Activated naive CD8-positive, alpha-beta T cell (primary cell): ENCODE results near the gene MYO1E.

Source experiments
- H3K27ac Mint-ChIP-seq: one replicate; pipeline ENCODE4 v1.8.0; 2021; ENCODE audit warnings: mixed read lengths
- H3K27me3 Mint-ChIP-seq: one replicate; pipeline ENCODE4 v1.8.0; 2021; ENCODE audit warnings: mixed read lengths
- H3K36me3 Mint-ChIP-seq: one replicate; pipeline ENCODE4 v1.8.0; 2021; ENCODE audit warnings: mixed read lengths
- H3K4me1 Mint-ChIP-seq: one replicate; pipeline ENCODE4 v1.8.0; 2021; ENCODE audit warnings: low read depth, mixed read lengths
- H3K4me3 Mint-ChIP-seq: one replicate; pipeline ENCODE4 v1.8.0; 2021; ENCODE audit warnings: mild to moderate bottlenecking, mixed read lengths
- H3K9me3 Mint-ChIP-seq: one replicate; pipeline ENCODE4 v1.8.0; 2021; ENCODE audit warnings: low read depth, mixed read lengths

MYO1E gene

DNA sequence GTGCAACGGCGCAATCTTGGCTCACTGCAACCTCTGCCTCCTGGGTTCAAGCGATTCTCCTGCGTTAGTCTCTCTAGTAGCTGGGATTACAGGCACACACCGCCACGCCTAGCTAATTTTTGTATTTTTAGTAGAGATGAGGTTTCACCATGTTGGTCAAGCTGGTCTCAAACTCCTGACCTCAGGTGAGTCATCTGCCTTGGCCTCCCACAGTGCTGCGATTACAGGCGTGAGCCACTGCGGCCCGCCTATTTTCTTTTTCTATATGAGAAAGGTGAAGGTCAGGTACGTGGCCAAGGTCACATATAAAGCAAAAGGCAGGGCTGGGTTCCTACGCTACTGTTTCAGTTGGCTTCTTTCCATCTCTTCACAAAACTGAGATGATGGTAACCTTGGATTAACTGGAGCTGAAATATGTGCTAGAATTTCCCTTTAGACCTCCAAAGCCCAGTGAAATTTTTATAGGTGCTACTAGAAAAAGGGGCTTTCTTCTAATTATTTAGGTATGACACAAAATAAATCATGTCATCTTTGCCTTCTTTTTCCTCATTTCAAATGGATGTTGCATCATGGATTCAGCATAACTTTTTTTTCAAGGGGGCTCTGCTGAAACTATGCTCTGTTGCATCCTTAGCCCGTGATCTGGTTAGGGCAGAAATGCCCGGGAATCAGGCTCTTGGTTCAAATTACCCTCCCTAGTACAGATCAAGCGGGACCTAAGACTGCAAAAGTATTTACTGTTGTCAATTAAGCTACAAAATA is 68.5 kb downstream of the MYO1E start:
- peaks cover 26% of the 10 kb centered on the region for H3K4me1 Mint-ChIP-seq
- H3K36me3 Mint-ChIP-seq: no peaks in the 10 kb centered on the region
- H3K4me3 Mint-ChIP-seq: no peak overlapping the region
- no peak overlapping the region for H3K27ac Mint-ChIP-seq
- no peaks in the 10 kb centered on the region for H3K9me3 Mint-ChIP-seq
- H3K27me3 Mint-ChIP-seq: no peaks in the 10 kb centered on the region

DNA sequence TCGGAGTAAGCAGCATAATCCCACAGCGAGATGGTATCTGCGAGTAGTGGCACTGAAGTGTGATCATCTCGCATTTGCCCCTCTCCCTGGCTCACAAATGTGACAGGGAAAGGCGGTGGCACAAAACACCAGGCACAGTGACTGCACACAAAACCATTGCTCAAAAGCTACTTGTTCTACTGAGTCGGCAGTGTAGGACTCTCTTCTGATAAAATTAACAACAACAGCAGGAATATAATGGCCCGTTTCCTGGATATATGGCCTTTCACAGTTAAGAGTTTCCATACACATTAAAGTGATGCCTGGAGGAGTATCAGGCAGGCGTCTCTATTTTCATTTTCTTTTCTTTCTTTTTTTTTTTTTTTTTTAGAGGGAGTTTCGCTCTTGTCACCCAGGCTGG is 69.0 kb downstream of the MYO1E start:
- no peaks in the 10 kb centered on the region for H3K27me3 Mint-ChIP-seq
- no peaks in the 10 kb centered on the region for H3K9me3 Mint-ChIP-seq
- no peaks in the 10 kb centered on the region for H3K36me3 Mint-ChIP-seq
- H3K4me1 Mint-ChIP-seq: peaks cover 32% of the 10 kb centered on the region
- H3K4me3 Mint-ChIP-seq: no peak overlapping the region
- H3K27ac Mint-ChIP-seq: no peak overlapping the region

DNA sequence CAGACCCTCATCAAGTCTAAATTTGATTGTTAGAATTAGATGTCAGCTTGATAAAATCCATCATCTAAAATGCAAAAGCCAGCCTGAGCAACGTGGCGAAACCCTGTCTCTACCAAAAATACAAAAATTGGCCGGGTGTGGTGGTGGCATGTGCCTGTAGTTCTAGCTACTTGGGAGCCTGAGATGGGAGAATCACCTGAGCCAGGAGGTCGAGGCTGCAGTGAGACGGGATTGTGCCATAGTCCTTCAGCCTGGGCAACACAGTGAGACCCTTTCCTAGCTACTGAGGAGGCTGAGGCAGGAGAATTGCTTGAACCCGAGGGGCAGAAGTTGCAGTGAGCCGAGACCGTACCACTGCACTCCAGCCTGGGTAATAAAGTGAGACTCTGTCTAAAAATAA is 69.5 kb downstream of the MYO1E start:
- no peaks in the 10 kb centered on the region for H3K9me3 Mint-ChIP-seq
- H3K27ac Mint-ChIP-seq: no peak overlapping the region
- H3K4me3 Mint-ChIP-seq: no peak overlapping the region
- H3K36me3 Mint-ChIP-seq: no peaks in the 10 kb centered on the region
- no peaks in the 10 kb centered on the region for H3K27me3 Mint-ChIP-seq
- peaks cover 36% of the 10 kb centered on the region for H3K4me1 Mint-ChIP-seq

DNA sequence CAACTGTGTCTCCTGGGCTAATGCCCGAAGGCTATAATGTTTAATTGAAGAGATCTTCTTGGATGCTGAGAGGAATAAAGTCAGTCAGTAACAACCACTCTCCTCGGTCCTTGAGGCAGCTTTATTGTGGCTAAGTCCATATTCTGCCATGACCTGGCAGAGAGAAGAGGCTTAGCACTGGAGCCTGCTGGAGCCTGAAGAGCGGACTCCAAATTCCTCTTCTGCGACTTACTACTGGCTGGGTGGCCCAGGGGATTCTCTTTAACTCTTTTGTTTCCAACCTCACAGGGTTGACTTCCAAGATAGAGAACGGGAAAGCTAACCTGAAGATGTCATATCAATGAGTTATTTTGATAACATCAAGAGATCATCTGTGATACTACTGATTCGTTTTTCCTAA is 71.1 kb downstream of the MYO1E start:
- peaks cover 42% of the 10 kb centered on the region for H3K4me1 Mint-ChIP-seq

DNA sequence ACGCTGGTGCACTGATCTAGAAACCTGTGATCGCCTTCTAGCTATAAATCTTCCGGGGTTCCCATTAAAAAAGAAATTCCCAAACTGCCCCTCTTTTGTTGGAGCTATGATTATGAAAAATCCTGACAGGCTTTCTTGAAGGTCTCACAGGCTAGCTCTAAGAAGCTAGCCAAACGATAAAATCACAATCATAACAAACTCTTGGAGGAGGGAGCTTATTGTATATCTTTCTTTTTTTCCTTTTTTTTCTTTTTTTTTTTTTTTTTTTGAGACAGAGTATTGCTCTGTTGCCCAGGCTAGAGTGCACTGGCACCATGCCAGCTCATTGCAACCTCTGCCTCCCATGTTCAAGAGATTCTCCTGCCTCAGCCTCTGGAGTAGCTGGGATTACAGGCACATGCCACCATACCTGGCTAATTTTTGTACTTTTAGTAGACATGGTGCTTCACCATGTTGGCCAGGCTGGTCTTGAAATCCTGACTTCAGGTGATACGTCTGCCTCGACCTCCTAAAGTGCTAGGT is 72.0 kb downstream of the MYO1E start:
- Mint-ChIP-seq H3K4me3 (peak overlapping the region; percentile 77), H3K4me1 (peaks cover 42% of the 10 kb centered on the region), H3K36me3 (no peaks in the 10 kb centered on the region), H3K27me3 (no peaks in the 10 kb centered on the region), H3K9me3 (no peaks in the 10 kb centered on the region), H3K27ac (peak overlapping the region; percentile 73)

More for the DNA sequence above, 71.1 kb downstream of the MYO1E start:
- Mint-ChIP-seq H3K9me3 (no peaks in the 10 kb centered on the region), H3K27me3 (no peaks in the 10 kb centered on the region), H3K4me3 (no peak overlapping the region), H3K36me3 (no peaks in the 10 kb centered on the region), H3K27ac (peak overlapping the region; percentile 62)

DNA sequence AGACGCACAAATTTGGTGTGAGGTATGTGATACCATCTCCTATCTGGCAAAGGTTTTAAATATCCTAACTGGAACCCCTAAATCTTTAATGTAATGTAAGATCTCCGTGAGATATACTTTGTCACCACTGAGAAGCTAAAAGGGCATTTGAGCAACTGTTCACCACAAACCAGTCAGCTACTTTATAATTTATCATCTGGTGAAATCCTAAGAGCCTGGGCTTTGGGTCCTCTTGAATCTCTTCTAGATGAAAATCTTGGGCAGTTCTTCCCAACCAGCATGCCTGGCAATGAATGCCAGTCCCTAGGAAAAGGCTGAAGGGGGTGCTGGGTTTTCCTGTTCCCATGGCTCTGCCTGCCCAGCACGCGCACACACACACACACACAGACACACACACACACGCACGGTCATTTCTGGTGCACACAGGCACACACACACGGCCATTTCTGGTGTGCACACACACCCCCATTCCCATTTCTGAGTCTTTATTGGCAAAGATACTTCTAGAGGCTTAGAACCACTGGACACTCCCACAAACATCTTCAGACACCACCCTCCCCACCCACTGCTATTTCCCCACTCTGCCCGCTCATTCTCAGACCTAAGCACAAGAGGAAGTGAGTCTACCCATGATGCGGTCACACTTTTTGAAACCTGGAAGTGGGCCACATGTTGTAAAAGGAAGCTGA is 72.6 kb downstream of the MYO1E start:
- Mint-ChIP-seq H3K4me3 (peak overlapping the region; percentile 77), H3K27ac (peak overlapping the region; percentile 73), H3K4me1 (peaks cover 42% of the 10 kb centered on the region), H3K27me3 (no peaks in the 10 kb centered on the region), H3K36me3 (no peaks in the 10 kb centered on the region), H3K9me3 (no peaks in the 10 kb centered on the region)

DNA sequence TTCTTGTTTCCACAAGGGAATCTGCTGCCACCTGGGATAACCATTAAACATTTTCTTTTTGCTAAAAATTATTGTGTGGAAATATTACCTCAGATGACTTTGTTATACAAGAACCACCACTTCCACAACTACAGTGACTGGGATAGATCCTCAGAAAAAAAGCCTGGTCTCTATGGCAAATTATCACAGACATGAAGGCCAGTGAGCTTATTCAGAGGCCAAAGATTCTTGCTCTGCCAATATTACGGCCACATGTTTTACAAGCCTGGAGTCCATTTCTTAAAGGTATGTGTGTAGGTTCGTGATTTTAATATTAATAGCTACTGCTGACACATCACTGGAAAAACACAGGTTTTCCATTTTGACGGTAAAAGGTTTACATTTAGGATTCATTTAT is 73.8 kb downstream of the MYO1E start:
- Mint-ChIP-seq H3K36me3 (no peaks in the 10 kb centered on the region), H3K4me1 (peaks cover 42% of the 10 kb centered on the region), H3K4me3 (no peak overlapping the region), H3K27ac (peak overlapping the region; percentile 16), H3K9me3 (no peaks in the 10 kb centered on the region), H3K27me3 (no peaks in the 10 kb centered on the region)

DNA sequence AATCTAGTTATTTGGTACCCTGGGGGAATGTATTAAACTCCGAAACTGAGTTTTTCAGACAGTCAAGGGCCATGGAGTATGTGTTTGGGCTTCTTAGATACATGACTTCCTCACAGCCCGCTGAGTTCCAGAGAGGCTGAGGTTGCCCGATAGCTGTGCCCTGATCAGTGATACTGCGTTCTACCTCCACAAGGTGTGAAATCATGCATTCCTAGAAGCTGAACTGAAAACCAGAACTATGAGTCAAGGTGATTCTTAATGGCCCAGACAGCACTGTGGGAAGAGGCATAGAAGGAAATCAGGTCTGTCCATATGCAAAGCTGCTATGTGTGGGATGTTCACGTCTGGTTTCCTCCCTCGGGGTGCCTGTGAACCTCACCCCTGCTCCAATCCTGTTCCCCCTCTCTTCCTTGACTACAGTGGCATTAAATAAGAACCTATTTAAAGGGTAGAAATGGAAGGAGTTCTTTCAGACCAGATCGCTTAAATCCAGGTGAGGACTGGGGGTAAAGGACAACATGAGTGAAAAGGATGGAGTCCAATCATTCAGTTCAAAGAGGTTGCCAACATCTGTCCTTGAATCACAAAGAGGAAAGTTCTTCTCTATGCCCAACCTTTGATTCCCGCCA is 74.3 kb downstream of the MYO1E start:
- Mint-ChIP-seq H3K36me3 (no peaks in the 10 kb centered on the region), H3K9me3 (no peaks in the 10 kb centered on the region), H3K27me3 (no peaks in the 10 kb centered on the region), H3K4me3 (peak overlapping the region; percentile 18), H3K27ac (peak overlapping the region; percentile 74), H3K4me1 (peaks cover 42% of the 10 kb centered on the region)

DNA sequence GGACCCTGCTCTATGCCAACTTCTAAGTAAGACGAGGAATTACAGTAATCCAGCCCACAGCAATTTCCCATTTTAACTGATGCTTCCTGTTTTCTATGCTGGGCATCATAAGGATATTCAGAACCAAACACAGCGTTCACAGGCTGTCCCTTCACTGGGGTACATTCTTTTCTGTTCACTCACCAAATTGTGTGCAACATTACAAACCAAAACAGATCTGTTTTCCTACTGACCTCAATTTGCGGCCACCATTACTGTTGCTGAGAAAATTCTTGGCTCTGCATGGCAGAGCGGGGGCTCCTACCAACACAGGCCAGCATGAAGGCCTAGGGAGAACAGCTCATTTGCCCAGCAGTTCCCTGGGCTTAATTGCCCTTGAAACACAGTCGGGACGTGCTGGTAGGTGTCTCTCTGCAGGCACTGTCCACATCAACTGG is 76.5 kb downstream of the MYO1E start:
- no peaks in the 10 kb centered on the region for H3K9me3 Mint-ChIP-seq
- H3K4me3 Mint-ChIP-seq: no peak overlapping the region
- H3K27ac Mint-ChIP-seq: no peak overlapping the region
- no peaks in the 10 kb centered on the region for H3K27me3 Mint-ChIP-seq
- H3K36me3 Mint-ChIP-seq: no peaks in the 10 kb centered on the region
- peaks cover 36% of the 10 kb centered on the region for H3K4me1 Mint-ChIP-seq

DNA sequence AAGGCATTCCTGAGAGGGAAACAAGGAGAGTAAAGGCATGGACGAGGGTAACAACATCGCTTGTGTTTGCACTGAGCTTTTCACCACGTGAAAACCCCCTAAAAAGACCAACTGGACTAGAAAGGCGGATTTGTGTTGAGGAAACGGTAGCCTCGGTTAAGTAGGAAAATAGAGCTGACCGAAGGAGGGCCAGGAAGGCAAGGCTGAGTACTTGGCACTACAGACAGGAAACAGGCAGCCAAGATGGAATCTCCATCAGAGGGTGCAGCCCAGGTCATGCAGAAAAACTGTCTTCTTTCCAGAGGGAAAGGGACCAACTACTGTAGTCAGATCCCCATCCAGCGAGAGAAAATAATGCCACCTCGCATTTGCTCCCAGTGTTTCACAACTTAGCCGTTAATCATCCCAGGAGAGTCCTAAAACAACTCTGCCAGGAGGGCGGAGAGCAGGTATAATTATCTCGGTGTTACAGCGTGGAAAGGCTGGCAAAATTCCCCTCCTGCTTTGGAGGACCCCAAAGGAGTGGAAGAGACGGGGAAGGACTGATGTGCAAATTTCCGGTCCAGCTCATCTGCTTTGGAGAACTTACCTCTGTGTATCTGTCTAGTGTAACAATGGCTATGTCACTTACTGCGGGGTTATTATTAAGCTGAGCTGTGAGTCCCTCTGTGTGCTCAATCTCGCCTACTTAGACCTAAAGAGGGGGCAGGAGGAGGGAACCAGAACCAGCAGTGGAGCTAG is 77.2 kb downstream of the MYO1E start:
- Mint-ChIP-seq H3K4me3 (no peak overlapping the region), H3K27me3 (no peaks in the 10 kb centered on the region), H3K27ac (peak overlapping the region; percentile 41), H3K9me3 (no peaks in the 10 kb centered on the region), H3K36me3 (no peaks in the 10 kb centered on the region), H3K4me1 (peaks cover 29% of the 10 kb centered on the region)

DNA sequence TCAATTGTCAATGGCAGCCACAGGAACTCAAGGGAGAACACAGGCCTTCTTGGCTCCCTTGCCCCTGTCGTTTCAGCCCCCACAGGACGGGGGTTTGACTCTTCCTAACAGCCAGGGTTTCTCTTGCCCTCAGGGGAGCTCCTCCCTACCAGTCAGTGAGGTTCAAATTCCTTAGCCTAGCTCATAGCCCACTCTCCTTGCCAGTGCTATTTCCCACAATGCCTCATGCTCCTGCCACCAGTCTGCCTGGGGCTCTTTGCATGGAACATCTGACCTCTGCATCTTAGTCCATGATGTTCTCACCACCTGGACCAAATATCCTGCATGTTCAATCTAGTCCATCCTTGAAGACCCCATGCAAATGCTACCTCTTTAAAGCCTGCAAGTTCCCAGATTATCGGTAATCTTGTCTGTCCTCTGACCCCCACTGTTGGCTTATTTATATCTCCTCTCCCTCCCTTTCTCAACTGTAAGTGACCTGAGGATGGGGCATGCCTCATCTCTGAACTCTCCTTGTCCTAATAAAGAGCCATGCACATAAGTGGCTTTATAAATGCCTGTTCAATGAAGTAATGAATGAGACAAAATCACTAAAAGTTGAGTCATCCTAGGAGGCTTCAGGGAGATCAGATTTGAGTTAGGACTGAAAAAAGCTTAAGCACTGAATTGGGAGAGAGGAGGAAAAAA is 78.0 kb downstream of the MYO1E start:
- Mint-ChIP-seq H3K4me3 (no peak overlapping the region), H3K36me3 (no peaks in the 10 kb centered on the region), H3K27me3 (no peaks in the 10 kb centered on the region), H3K27ac (peak overlapping the region; percentile 24), H3K4me1 (peaks cover 21% of the 10 kb centered on the region), H3K9me3 (no peaks in the 10 kb centered on the region)

DNA sequence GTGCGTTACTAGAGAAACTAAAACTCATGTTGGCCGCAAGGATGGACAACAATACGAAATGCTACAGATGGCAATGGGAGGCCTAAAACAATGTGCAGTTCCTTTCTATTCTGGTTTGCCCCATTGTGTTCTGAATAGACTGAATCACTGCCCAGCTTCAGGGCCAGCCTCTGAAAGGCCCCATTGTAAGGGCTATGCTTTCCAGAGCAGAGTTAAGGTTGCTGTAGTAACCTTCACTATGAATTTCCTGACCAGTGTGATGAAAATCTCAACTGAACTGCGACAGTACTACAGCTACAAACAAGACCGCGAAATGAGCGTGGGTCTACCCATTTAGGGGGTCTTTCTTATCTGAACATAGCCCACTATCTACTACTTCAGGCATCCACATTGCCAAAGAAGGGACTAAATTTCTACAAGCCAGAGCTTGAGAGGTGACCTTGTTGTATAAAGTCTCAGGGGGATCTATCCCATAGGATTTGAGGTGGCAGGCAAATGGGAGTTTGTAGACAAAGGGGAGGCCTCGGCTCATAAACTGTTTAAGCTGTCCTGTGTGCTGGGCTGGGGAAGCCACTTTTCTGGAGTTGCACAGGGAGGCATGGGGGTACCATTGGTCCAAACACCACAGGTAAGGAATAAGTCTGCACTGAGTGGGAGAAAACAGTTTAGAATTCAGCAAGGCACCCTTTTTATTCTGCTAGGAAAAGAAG is 80.1 kb downstream of the MYO1E start:
- Mint-ChIP-seq H3K27me3 (no peaks in the 10 kb centered on the region), H3K9me3 (no peaks in the 10 kb centered on the region), H3K4me1 (peaks cover under 1% of the 10 kb centered on the region), H3K36me3 (no peaks in the 10 kb centered on the region), H3K27ac (no peak overlapping the region), H3K4me3 (no peak overlapping the region)

DNA sequence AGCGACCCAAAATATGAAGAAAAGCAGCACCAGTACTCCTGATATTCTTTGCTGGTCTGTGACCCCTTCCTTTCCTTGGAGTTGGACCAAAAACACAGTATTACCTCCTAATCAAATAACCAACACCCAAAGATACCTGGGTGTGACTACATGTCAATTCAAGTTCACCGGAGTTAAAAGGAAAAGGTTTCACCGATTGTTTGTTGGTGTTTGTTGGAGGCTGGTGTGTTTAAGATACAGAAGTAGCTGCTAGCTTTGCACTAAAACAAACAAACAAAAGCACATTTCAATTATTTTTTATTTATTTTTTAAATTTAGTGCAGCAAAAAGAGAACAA is 81.5 kb downstream of the MYO1E start:
- no peaks in the 10 kb centered on the region for H3K9me3 Mint-ChIP-seq
- no peak overlapping the region for H3K27ac Mint-ChIP-seq
- H3K4me3 Mint-ChIP-seq: no peak overlapping the region
- H3K36me3 Mint-ChIP-seq: no peaks in the 10 kb centered on the region
- no peaks in the 10 kb centered on the region for H3K27me3 Mint-ChIP-seq
- no peaks in the 10 kb centered on the region for H3K4me1 Mint-ChIP-seq
